GM12878 (cell line): Measurements from ENCODE around the gene AOAH. TPM values are rescaled to one million over a fixed set of nuclear protein-coding genes. Genes with fewer than 3 reads are reported as not detected.
"Not testable (repeated sequence)": the region's sequence is repeated elsewhere in the genome, so short reads cannot be mapped to it uniquely, and the experiment has no call there.

Experiments
- ATAC-seq: fragments of 200-7000 bp; cut with Tn5 transposase; 3 replicates; pipeline ENCODE4 v1.9.1; 2020; ENCODE audit warnings: mild to moderate bottlenecking, moderate library complexity
- BruUV-seq: library from RNA; stranded (reverse); fragments of 400-500 nt; replicated peaks from 2 replicates; lab custom pipeline; 2021; lab: Mats Ljungman, UMichigan
- CTCF ChIA-PET: fragments of 300-600 bp; sonication (Branson Sonifier 250); formaldehyde crosslinking; extraction: SDS; loops from one replicate; lab custom pipeline; 2021; ENCODE audit warnings: inconsistent platforms; lab: Yijun Ruan, JAX
- POLR2A ChIA-PET: fragments of 350-600 bp; formaldehyde crosslinking; extraction: SDS; loops from one replicate; lab custom pipeline; 2021; ENCODE audit warnings: inconsistent platforms; lab: Charles Lee
- RAD21 ChIA-PET: fragments of 300-600 bp; sonication (Branson Sonifier 250); formaldehyde crosslinking; loops from one replicate; lab custom pipeline; 2023; ENCODE audit warnings: antibody characterized with exemption; ENCODE audit not compliant: unreplicated experiment; lab: Charles Lee
- SMC1A ChIA-PET: fragments of 300-600 bp; sonication (Branson Sonifier 250); formaldehyde crosslinking; loops from one replicate; lab custom pipeline; 2023; ENCODE audit not compliant: unreplicated experiment, uncharacterized antibody; lab: Charles Lee
- DNase-seq: peaks from one replicate; pipeline ENCODE4 v3.0.0-alpha.2; 2011; ENCODE audit warnings: low read depth, low spot score
- FAIRE-seq: peaks from 3 replicates; lab custom pipeline; 2011; peaks lifted over from hg19 to GRCh38; lab: Jason Lieb, UNC
- H2AFZ ChIP-seq: 2 replicates; pipeline ENCODE4 v1.6.0; 2011; ENCODE audit warnings: low read depth, low read length, control low read depth; ENCODE audit not compliant: control insufficient read depth
- H3K27ac ChIP-seq: 2 replicates; pipeline ENCODE4 v1.5.1; 2011; ENCODE audit warnings: control low read depth; ENCODE audit not compliant: control insufficient read depth, insufficient read depth
- H3K27me3 ChIP-seq, 2 experiments: replicated peaks in 1 of 2; 2 replicates each; pipeline versions ENCODE4 v1.6.0 to v1.6.1; 2011; ENCODE audit warnings: low read length in 1 of 2; ENCODE audit not compliant: control insufficient read depth in 2 of 2, insufficient read depth in 2 of 2
- H3K36me3 ChIP-seq, 2 experiments: 2 replicates each; pipeline ENCODE4 v1.5.1; 2011; ENCODE audit warnings: low read length in 1 of 2; ENCODE audit not compliant: control insufficient read depth in 2 of 2, insufficient read depth in 2 of 2
- H3K4me1 ChIP-seq: 2 replicates; pipeline ENCODE4 v1.6.1; 2011; ENCODE audit warnings: mild to moderate bottlenecking, low read length, moderate library complexity, mixed read lengths; ENCODE audit not compliant: control insufficient read depth, insufficient read depth
- H3K4me2 ChIP-seq: 2 replicates; pipeline ENCODE4 v1.6.0; 2011; ENCODE audit warnings: control low read depth; ENCODE audit not compliant: control insufficient read depth, insufficient read depth
- H3K4me3 ChIP-seq: fragments of 200-600 bp; sonication (generic); 2 replicates; pipeline ENCODE4 v1.5.1; 2016
- H3K79me2 ChIP-seq: 2 replicates; pipeline ENCODE4 v1.6.0; 2011; ENCODE audit warnings: low read length; ENCODE audit not compliant: control insufficient read depth, insufficient read depth
- H3K9ac ChIP-seq: 2 replicates; pipeline ENCODE4 v1.8.0; 2011; ENCODE audit warnings: low read length, control low read depth, mixed read lengths; ENCODE audit not compliant: control insufficient read depth, insufficient read depth
- H3K9me3 ChIP-seq: replicated peaks from 3 replicates; pipeline ENCODE4 v1.5.1; 2011; ENCODE audit warnings: mild to moderate bottlenecking, low read length; ENCODE audit not compliant: control insufficient read depth, insufficient read depth
- H4K20me1 ChIP-seq: 2 replicates; pipeline ENCODE4 v1.6.0; 2011; ENCODE audit not compliant: control insufficient read depth, insufficient read depth
- CEBPB ChIP-seq, 2 experiments: fragments of 150-350 bp in 1 of 2; IDR thresholded peaks; 2 replicates each; pipeline ENCODE4 v1.6.1; 2012 to 2014; ENCODE audit warnings: low read depth in 2 of 2, low read length in 2 of 2, borderline replicate concordance in 1 of 2, inconsistent platforms in 1 of 2
- ESRRA ChIP-seq: IDR thresholded peaks from 2 replicates; pipeline ENCODE4 v1.6.1; 2012; ENCODE audit warnings: mild to moderate bottlenecking, low read length, improper control_type of control experiment
- NBN ChIP-seq: fragments of 450-650 bp; IDR thresholded peaks from 2 replicates; pipeline ENCODE4 v1.6.1; 2016
- PML ChIP-seq: IDR thresholded peaks from 2 replicates; pipeline ENCODE4 v1.6.1; 2012; ENCODE audit warnings: low read length, inconsistent platforms
- POLR2A ChIP-seq: IDR thresholded peaks from 2 replicates; pipeline ENCODE4 v1.6.1; 2011; ENCODE audit warnings: low read depth, mild to moderate bottlenecking, low read length
- TCF7 ChIP-seq: IDR thresholded peaks from 2 replicates; pipeline ENCODE4 v1.6.1; 2014; ENCODE audit warnings: antibody characterized with exemption, borderline replicate concordance
- YY1 ChIP-seq: IDR thresholded peaks from 2 replicates; pipeline ENCODE4 v1.6.1; 2011; ENCODE audit warnings: low read depth, mild to moderate bottlenecking, low read length
- WGBS: methylation state at CpG from one replicate; pipeline ENCODE4 v1.1.6; 2016; ENCODE audit warnings: low lambda C conversion rate; ENCODE audit not compliant: insufficient replicate concordance, insufficient coverage; ENCODE audit errors: missing lambda C conversion rate; 5-methylcytosine and 5-hydroxymethylcytosine counted together
- in situ Hi-C: fragments of 300-500 bp; cut with MboI; formaldehyde crosslinking; loops from 9 replicates; pipeline ENCODE4 v1.14.3; 2018; ENCODE audit warnings: mixed read lengths
- intact Hi-C: fragments of 100-400 bp; cut with micrococcal nuclease; formaldehyde crosslinking; loops from one replicate; pipeline ENCODE4 v1.14.2; 2022; ENCODE audit not compliant: unreplicated experiment
- polyA plus RNA-seq, 11 experiments: library from polyadenylated mRNA; depleted of rRNA in 4 of 11; unstranded in 6 of 11; stranded (reverse) in 5 of 11; fragments of >200 nt; fragmentation: Nextera tagmentation in 4 of 11; fragmentation: Illumina TruSeq in 1 of 11; extraction: Ambion mirVana in 4 of 11; extraction: Trizol in 1 of 11; gene quantifications; 1 replicate in 1 of 11; 2 replicates in 10 of 11; pipeline versions ENCODE4 v1.2.1 to v1.2.3, GENCODE V29; 2011 to 2016; ENCODE audit warnings: inconsistent platforms in 2 of 11, missing spikeins in 2 of 11, low read depth in 1 of 11
- total RNA-seq, 4 experiments: library from RNA; depleted of rRNA in 3 of 4; stranded (reverse); fragments of >200 nt in 3 of 4; fragmentation: Illumina TruSeq in 1 of 4; extraction: Trizol in 1 of 4; gene quantifications; 2 replicates each; pipeline versions ENCODE4 v1.2.1 to v1.2.3, GENCODE V29; 2013 to 2021
- TF ChIP-seq, protein P1 (sequence below): IDR thresholded peaks from 2 replicates; pipeline ENCODE4 v1.6.1; 2011; ENCODE audit warnings: borderline replicate concordance, low read depth, mild to moderate bottlenecking, moderate library complexity, low read length; ENCODE audit not compliant: insufficient read depth, poor library complexity, severe bottlenecking
- TF ChIP-seq, protein P2 (sequence below): fragments of 450-650 bp; IDR thresholded peaks from 2 replicates; pipeline ENCODE4 v1.6.1; 2014; ENCODE audit warnings: mild to moderate bottlenecking

Gene AOAH
- total and polyA plus RNA-seq, 10 of the 15 experiments (the other 5 are each of a cell fraction or from before 2014, with no cell fraction given): 0.32 to 2.8 (median 1.4) TPM

DNA sequence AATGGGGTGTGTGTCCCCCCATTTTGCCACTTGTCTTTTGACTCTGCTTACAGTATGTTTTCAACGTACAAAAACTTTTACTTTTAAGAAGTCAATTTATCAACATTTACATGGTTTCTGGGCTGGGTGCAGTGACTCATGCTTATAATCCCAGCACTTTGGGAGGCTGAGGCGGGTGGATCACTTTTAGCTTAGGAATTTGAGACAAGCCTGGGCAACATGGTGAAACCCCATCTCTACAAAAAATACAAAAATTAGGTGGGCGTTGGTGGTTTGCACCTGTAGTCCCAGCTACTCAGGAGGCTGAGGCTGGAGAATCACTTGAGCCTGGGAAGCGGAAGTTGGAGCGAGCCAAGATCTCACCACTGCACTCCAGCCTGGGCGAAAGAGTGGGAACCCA, 227.1 kb downstream of the AOAH start:
- 43% methylated on average over 6 of the region's 6 CpGs for WGBS

DNA sequence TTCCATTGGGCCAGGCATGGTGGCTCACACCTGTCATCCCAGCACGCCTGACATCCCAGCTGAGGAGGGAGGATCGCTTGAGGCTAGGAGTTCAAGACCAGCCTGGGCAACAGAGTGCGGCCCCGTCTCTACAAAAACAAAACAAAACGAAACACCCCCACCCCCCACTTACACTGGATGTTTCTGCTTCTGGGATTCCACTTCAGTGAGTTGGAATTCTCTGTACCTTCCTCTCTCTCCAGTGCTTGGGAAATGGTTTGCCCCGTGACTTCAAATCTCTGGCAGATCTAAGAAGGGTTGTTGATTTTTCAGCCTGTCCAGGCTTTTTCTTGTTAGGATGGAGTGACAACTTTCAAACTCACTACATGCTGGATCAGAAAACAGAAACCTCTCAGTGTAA, 227.7 kb downstream of the AOAH start:
- H4K20me1 ChIP-seq: no peaks in the 10 kb centered on the region
- 55% methylated on average over 6 of the region's 6 CpGs for WGBS
- POLR2A ChIA-PET: no interaction called here
- SMC1A ChIA-PET: no interaction called here
- CTCF ChIA-PET: no interaction called here
- BruUV-seq: no TSS peak
- TF ChIP-seq ESRRA: no peak
- no peak for TF ChIP-seq NBN
- no peak for TF ChIP-seq CEBPB (IDR thresholded peaks at IDR 0.05; ENCODE audit: borderline replicate concordance in 1 of 2, low read depth in 2 of 2, low read length in 2 of 2)
- no peak for TF ChIP-seq YY1
- no peak for TF ChIP-seq POLR2A
- TF ChIP-seq, protein P1, sequence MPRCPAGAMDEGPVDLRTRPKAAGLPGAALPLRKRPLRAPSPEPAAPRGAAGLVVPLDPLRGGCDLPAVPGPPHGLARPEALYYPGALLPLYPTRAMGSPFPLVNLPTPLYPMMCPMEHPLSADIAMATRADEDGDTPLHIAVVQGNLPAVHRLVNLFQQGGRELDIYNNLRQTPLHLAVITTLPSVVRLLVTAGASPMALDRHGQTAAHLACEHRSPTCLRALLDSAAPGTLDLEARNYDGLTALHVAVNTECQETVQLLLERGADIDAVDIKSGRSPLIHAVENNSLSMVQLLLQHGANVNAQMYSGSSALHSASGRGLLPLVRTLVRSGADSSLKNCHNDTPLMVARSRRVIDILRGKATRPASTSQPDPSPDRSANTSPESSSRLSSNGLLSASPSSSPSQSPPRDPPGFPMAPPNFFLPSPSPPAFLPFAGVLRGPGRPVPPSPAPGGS: no peak
- TF ChIP-seq TCF7: no peak
- TF ChIP-seq, protein P2, sequence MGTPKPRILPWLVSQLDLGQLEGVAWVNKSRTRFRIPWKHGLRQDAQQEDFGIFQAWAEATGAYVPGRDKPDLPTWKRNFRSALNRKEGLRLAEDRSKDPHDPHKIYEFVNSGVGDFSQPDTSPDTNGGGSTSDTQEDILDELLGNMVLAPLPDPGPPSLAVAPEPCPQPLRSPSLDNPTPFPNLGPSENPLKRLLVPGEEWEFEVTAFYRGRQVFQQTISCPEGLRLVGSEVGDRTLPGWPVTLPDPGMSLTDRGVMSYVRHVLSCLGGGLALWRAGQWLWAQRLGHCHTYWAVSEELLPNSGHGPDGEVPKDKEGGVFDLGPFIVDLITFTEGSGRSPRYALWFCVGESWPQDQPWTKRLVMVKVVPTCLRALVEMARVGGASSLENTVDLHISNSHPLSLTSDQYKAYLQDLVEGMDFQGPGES: no peak
- TF ChIP-seq PML: no peak
- in situ Hi-C loops: no loop called here
- intact Hi-C loops: no loop called here
- no peak overlapping the region for H3K27ac ChIP-seq
- no peak overlapping the region for H3K4me3 ChIP-seq
- FAIRE-seq (no peak), DNase-seq (no peak), ATAC-seq (no peak)
- H3K4me2 ChIP-seq: no peak overlapping the region
- H2AFZ ChIP-seq: no peak overlapping the region
- H3K9ac ChIP-seq: no peak overlapping the region
- H3K36me3 ChIP-seq: no peaks in the 10 kb centered on the region
- H3K79me2 ChIP-seq: no peaks in the 10 kb centered on the region
- RAD21 ChIA-PET: no interaction called here
- H3K27me3 ChIP-seq: no peaks in the 10 kb centered on the region; a peak in 2 of 4 replicates
- no peaks in the 10 kb centered on the region for H3K4me1 ChIP-seq
- no peaks in the 10 kb centered on the region for H3K9me3 ChIP-seq

More for the DNA sequence above, 227.1 kb downstream of the AOAH start:
- FAIRE-seq, H3K4me2 ChIP-seq, H2AFZ ChIP-seq, H3K4me3 ChIP-seq, H3K36me3 ChIP-seq, H3K9me3 ChIP-seq, BruUV-seq, H3K79me2 ChIP-seq, intact Hi-C loops, in situ Hi-C loops, CTCF ChIA-PET, SMC1A ChIA-PET, DNase-seq, ATAC-seq, H3K4me1 ChIP-seq, POLR2A ChIA-PET, H3K27ac ChIP-seq, RAD21 ChIA-PET, H3K9ac ChIP-seq, H3K27me3 ChIP-seq, H4K20me1 ChIP-seq: not testable (repeated sequence)
